ENCODE results near the gene ATP10B.

- TF ChIP-seq, protein P1, sequence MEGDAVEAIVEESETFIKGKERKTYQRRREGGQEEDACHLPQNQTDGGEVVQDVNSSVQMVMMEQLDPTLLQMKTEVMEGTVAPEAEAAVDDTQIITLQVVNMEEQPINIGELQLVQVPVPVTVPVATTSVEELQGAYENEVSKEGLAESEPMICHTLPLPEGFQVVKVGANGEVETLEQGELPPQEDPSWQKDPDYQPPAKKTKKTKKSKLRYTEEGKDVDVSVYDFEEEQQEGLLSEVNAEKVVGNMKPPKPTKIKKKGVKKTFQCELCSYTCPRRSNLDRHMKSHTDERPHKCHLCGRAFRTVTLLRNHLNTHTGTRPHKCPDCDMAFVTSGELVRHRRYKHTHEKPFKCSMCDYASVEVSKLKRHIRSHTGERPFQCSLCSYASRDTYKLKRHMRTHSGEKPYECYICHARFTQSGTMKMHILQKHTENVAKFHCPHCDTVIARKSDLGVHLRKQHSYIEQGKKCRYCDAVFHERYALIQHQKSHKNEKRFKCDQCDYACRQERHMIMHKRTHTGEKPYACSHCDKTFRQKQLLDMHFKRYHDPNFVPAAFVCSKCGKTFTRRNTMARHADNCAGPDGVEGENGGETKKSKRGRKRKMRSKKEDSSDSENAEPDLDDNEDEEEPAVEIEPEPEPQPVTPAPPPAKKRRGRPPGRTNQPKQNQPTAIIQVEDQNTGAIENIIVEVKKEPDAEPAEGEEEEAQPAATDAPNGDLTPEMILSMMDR (IDR thresholded peaks at IDR 0.05): no peak
- TF ChIP-seq POLR2A (IDR thresholded peaks at IDR 0.05) (no peak), EP300 (IDR thresholded peaks at IDR 0.05) (no peak)
Observed at GRCh38 chr5:160565376-160565775, 286.6 kb downstream of the ATP10B start.

Data from tibial nerve (tissue), 4 donors.